Activated CD8-positive, alpha-beta T cell treated with anti-CD3 and anti-CD28 coated beads for 36 hours (primary cell): ENCODE measurements around the gene SPAG16. TPM values are rescaled to one million over a fixed set of nuclear protein-coding genes. Genes with fewer than 3 reads are reported as not detected.

ENCODE experiments used
- ATAC-seq: fragments of 200-7000 bp; cut with Tn5 transposase; one replicate; pipeline ENCODE4 v1.10.0; 2021; ENCODE audit warnings: mild to moderate bottlenecking, moderate library complexity
- CTCF ChIA-PET: fragments of 350-600 bp; sonication (Branson Sonifier 250); formaldehyde crosslinking; loops from one replicate; lab custom pipeline; 2021; ENCODE audit warnings: antibody characterized with exemption; lab: Charles Lee
- POLR2A ChIA-PET: fragments of 350-600 bp; sonication (Branson Sonifier 250); formaldehyde crosslinking; loops from one replicate; lab custom pipeline; 2021; ENCODE audit warnings: antibody characterized with exemption; lab: Charles Lee
- DNase-seq: peaks from one replicate; pipeline ENCODE4 v3.0.0-alpha.2; 2020
- H3K27ac Mint-ChIP-seq: one replicate; pipeline ENCODE4 v1.8.0; 2021; ENCODE audit warnings: mild to moderate bottlenecking, mixed read lengths
- H3K27me3 Mint-ChIP-seq: one replicate; pipeline ENCODE4 v1.8.0; 2021; ENCODE audit warnings: mixed read lengths
- H3K36me3 Mint-ChIP-seq: one replicate; pipeline ENCODE4 v1.8.0; 2021; ENCODE audit warnings: low read depth, mixed read lengths
- H3K4me1 Mint-ChIP-seq: one replicate; pipeline ENCODE4 v1.8.0; 2021; ENCODE audit warnings: low read depth, mixed read lengths
- H3K4me3 Mint-ChIP-seq: one replicate; pipeline ENCODE4 v1.8.0; 2021; ENCODE audit warnings: mild to moderate bottlenecking, moderate library complexity, mixed read lengths
- H3K9me3 Mint-ChIP-seq: one replicate; pipeline ENCODE4 v1.8.0; 2021; ENCODE audit warnings: mixed read lengths
- CTCF ChIP-seq: fragments of 200-600 bp; IDR thresholded peaks from one replicate; pipeline ENCODE4 v1.8.0; 2022; ENCODE audit warnings: antibody characterized with exemption, mild to moderate bottlenecking
- intact Hi-C: fragments of 100-400 bp; cut with micrococcal nuclease; formaldehyde crosslinking; loops from one replicate; pipeline ENCODE4 v1.10.0; 2022
- total RNA-seq, 2 experiments: library from RNA; stranded (reverse); gene quantifications; one replicate each; pipeline ENCODE4 v1.2.3, GENCODE V29; 2021

SPAG16 gene
- total RNA-seq, 2 experiments from 2014 or later, result 9.4 to 11.7 TPM

GRCh38 chr2:213261237-213261636, 23.0 kb upstream of the SPAG16 start:
- H3K27me3 Mint-ChIP-seq, result no peaks in the 10 kb centered on the region
- H3K27ac Mint-ChIP-seq, result no peak overlapping the region
- H3K36me3 Mint-ChIP-seq, result no peaks in the 10 kb centered on the region
- no peak for TF ChIP-seq CTCF
- H3K4me3 Mint-ChIP-seq, result no peak overlapping the region
- intact Hi-C loops, result no loop called here
- DNase-seq, result no peak
- H3K4me1 Mint-ChIP-seq, result no peaks in the 10 kb centered on the region
- ChIA-PET POLR2A (no interaction called here), CTCF (interaction anchor here (1.4 kb wide), 1 partner anchor 10 kb away, joined by 3 read pairs; no protein-coding TSS in a partner anchor)
- H3K9me3 Mint-ChIP-seq, result no peaks in the 10 kb centered on the region
- ATAC-seq, result no peak

- H3K4me3 Mint-ChIP-seq, result no peak overlapping the region
- TF ChIP-seq CTCF, result no peak
- intact Hi-C loops, result no loop called here
- no peak for DNase-seq
- no peaks in the 10 kb centered on the region for H3K27me3 Mint-ChIP-seq
- ATAC-seq, result no peak
- H3K27ac Mint-ChIP-seq, result no peak overlapping the region
- no peaks in the 10 kb centered on the region for H3K4me1 Mint-ChIP-seq
- H3K36me3 Mint-ChIP-seq, result no peaks in the 10 kb centered on the region
- ChIA-PET CTCF (no interaction called here), POLR2A (no interaction called here)
- H3K9me3 Mint-ChIP-seq, result no peaks in the 10 kb centered on the region
These were observed 22.5 kb upstream of the SPAG16 start for GRCh38 chr2:213261715-213262114.

- ChIA-PET POLR2A (no interaction called here), CTCF (interaction anchor here (1.0 kb wide), 1 partner anchor 12 kb away, joined by 3 read pairs; no protein-coding TSS in a partner anchor)
- Mint-ChIP-seq H3K9me3 (no peaks in the 10 kb centered on the region), H3K27ac (no peak overlapping the region), H3K36me3 (no peaks in the 10 kb centered on the region), H3K4me3 (no peak overlapping the region), H3K27me3 (no peaks in the 10 kb centered on the region), H3K4me1 (no peaks in the 10 kb centered on the region)
- ATAC-seq (no peak), DNase-seq (no peak)
- intact Hi-C loops, result no loop called here
- no peak for TF ChIP-seq CTCF
These were observed 18.6 kb upstream of the SPAG16 start for GRCh38 chr2:213265679-213266078.

- ChIA-PET POLR2A (no interaction called here), CTCF (interaction anchor here (1.0 kb wide), 1 partner anchor 13 kb away, joined by 3 read pairs; no protein-coding TSS in a partner anchor)
- H3K9me3 Mint-ChIP-seq, result no peaks in the 10 kb centered on the region
- no peaks in the 10 kb centered on the region for H3K36me3 Mint-ChIP-seq
- H3K4me3 Mint-ChIP-seq, result no peak overlapping the region
- H3K27me3 Mint-ChIP-seq, result no peaks in the 10 kb centered on the region
- TF ChIP-seq CTCF, result no peak
- ATAC-seq, result no peak
- no peaks in the 10 kb centered on the region for H3K4me1 Mint-ChIP-seq
- intact Hi-C loops, result no loop called here
- no peak for DNase-seq
- no peak overlapping the region for H3K27ac Mint-ChIP-seq
These were observed 17.8 kb upstream of the SPAG16 start for GRCh38 chr2:213266421-213266820.

GRCh38 chr2:213271947-213272346, 12.3 kb upstream of the SPAG16 start:
- intact Hi-C loops, result no loop called here
- H3K27me3 Mint-ChIP-seq, result no peaks in the 10 kb centered on the region
- TF ChIP-seq CTCF, result no peak
- H3K9me3 Mint-ChIP-seq, result no peaks in the 10 kb centered on the region
- POLR2A ChIA-PET, result no interaction called here
- DNase-seq, result no peak
- H3K36me3 Mint-ChIP-seq, result no peaks in the 10 kb centered on the region
- no peak for ATAC-seq
- no peak overlapping the region for H3K27ac Mint-ChIP-seq
- CTCF ChIA-PET, result no interaction called here
- no peaks in the 10 kb centered on the region for H3K4me1 Mint-ChIP-seq
- no peak overlapping the region for H3K4me3 Mint-ChIP-seq
